Karpas-422 (cell line): ENCODE data around the gene PRKN. TPM values are rescaled to one million over a fixed set of nuclear protein-coding genes. Genes with fewer than 3 reads are reported as not detected.
"Not testable (repeated sequence)": the region's sequence is repeated elsewhere in the genome, so short reads cannot be mapped to it uniquely, and the experiment has no call there.

Experiments
- DNase-seq: peaks from one replicate; pipeline ENCODE4 v3.0.0-alpha.2; 2015
- H2AFZ ChIP-seq: fragments of 200-600 bp; sonication (generic); 2 replicates; pipeline ENCODE4 v1.6.1; 2014; ENCODE audit warnings: antibody characterized with exemption, low read length, mixed read lengths
- H3K27ac ChIP-seq: fragments of 200-600 bp; sonication (generic); 2 replicates; pipeline ENCODE4 v1.5.1; 2014; ENCODE audit warnings: mild to moderate bottlenecking, low read length, moderate library complexity
- H3K27me3 ChIP-seq: fragments of 200-600 bp; sonication (generic); 2 replicates; pipeline ENCODE4 v1.6.1; 2014; ENCODE audit warnings: low read length, mixed read lengths
- H3K36me3 ChIP-seq: fragments of 200-600 bp; sonication (generic); 2 replicates; pipeline ENCODE4 v1.6.1; 2014; ENCODE audit warnings: low read length, mixed read lengths; ENCODE audit not compliant: insufficient read depth
- H3K4me1 ChIP-seq: fragments of 200-600 bp; sonication (generic); 2 replicates; pipeline ENCODE4 v1.6.1; 2014; ENCODE audit warnings: mild to moderate bottlenecking, low read length, mixed read lengths
- H3K4me2 ChIP-seq: fragments of 200-600 bp; sonication (generic); 2 replicates; pipeline ENCODE4 v1.6.1; 2014; ENCODE audit warnings: low read length, low read depth, mild to moderate bottlenecking; ENCODE audit not compliant: poor library complexity, severe bottlenecking
- H3K4me3 ChIP-seq: fragments of 200-600 bp; sonication (generic); 2 replicates; pipeline ENCODE4 v1.5.1; 2014; ENCODE audit warnings: mild to moderate bottlenecking, antibody characterized with exemption, low read length, mixed read lengths
- H3K79me2 ChIP-seq: fragments of 200-600 bp; sonication (generic); 2 replicates; pipeline ENCODE4 v1.6.1; 2014; ENCODE audit warnings: mild to moderate bottlenecking, low read length, mixed read lengths
- H3K9ac ChIP-seq: fragments of 200-600 bp; sonication (generic); 2 replicates; pipeline ENCODE4 v1.6.0; 2014; ENCODE audit warnings: low read length
- H3K9me2 ChIP-seq: fragments of 200-600 bp; sonication (generic), shearing (Covaris generic); replicated peaks from 2 replicates; pipeline ENCODE4 v1.6.0; 2014; ENCODE audit warnings: mild to moderate bottlenecking, low read length, moderate library complexity; ENCODE audit not compliant: insufficient read depth
- H3K9me3 ChIP-seq: fragments of 300-700, 200-600 bp; sonication (generic); 2 replicates; pipeline ENCODE4 v1.6.1; 2014; ENCODE audit warnings: low read length, mixed read lengths
- H4K20me1 ChIP-seq: fragments of 200-600 bp; sonication (generic); 2 replicates; pipeline ENCODE4 v1.6.1; 2014; ENCODE audit warnings: mild to moderate bottlenecking, antibody characterized with exemption, low read length, low read depth; ENCODE audit not compliant: insufficient read depth
- total RNA-seq: library from RNA; depleted of rRNA; stranded (reverse); fragments of >200 nt; shearing (Covaris generic); gene quantifications from 2 replicates; pipeline ENCODE4 v1.2.3, GENCODE V29; 2014; ENCODE audit warnings: low replicate concordance

PRKN gene
- total RNA-seq, 1 experiment from 2014 or later, result not detected

DNA sequence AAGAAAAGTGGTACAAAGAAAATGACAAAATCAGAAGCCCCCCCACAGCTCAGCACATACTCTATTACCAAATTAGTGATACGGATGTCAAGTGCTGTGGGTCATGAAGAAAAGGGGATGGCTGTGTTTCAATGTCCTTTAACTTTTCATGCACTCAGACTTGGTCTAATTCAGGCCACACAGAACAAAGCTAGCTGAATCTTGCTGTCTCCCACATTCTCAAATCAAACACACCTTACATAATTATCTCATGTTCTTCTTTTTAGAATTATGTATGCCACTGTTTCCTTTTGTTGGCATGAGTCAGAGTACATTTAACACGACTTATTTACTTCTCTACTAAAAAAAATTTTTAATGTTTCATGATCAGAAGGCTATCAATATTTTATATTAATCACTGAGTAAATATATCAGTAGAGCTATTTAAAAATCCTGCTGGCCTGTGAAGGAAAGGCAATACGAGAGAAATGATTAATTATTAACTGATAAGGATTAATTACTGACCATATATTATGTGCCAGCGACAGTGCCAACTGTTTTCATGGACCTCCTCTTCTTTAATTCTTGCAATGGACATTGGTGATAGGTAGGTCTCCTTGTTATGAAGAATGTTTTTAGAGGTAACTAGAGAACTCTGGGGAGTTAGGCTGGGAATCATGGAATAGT lies 857.2 kb downstream of the PRKN start:
- no peak overlapping the region for H2AFZ ChIP-seq
- H3K36me3 ChIP-seq, result no peaks in the 10 kb centered on the region
- H3K27me3 ChIP-seq, result no peaks in the 10 kb centered on the region
- no peak overlapping the region for H3K4me2 ChIP-seq
- H4K20me1 ChIP-seq, result no peaks in the 10 kb centered on the region
- H3K4me3 ChIP-seq, result no peak overlapping the region
- no peaks in the 10 kb centered on the region for H3K4me1 ChIP-seq
- no peak overlapping the region for H3K27ac ChIP-seq
- no peaks in the 10 kb centered on the region for H3K79me2 ChIP-seq
- DNase-seq, result no peak
- H3K9ac ChIP-seq, result no peak overlapping the region
- no peaks in the 10 kb centered on the region for H3K9me2 ChIP-seq
- 0 out of 2 replicates have a peak, but pooled peaks cover 3% of the 10 kb centered on the region for H3K9me3 ChIP-seq

DNA sequence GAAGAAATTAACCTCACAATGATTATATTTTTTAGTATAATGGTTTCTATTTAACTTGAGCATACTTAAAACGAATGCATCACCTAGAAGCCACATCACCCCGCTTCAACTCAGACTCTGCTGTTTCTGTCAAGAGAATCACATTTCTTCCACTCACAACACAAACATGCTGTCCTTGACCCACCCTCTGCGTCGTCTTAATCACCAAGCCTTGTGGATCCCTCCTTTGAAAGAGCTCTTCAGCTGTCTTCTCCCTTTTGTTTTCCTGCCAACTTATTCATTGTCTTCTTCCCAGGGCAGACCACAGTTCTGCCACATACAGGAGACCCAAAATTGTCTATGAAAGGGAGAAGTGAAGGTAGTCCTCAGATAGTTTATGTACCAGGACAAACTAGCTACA lies 858.1 kb downstream of the PRKN start:
- no peak overlapping the region for H3K27ac ChIP-seq
- no peak overlapping the region for H3K4me3 ChIP-seq
- no peaks in the 10 kb centered on the region for H3K9me2 ChIP-seq
- H3K27me3 ChIP-seq, result no peaks in the 10 kb centered on the region
- no peak overlapping the region for H3K9ac ChIP-seq
- no peaks in the 10 kb centered on the region for H3K4me1 ChIP-seq
- H3K9me3 ChIP-seq, result 0 out of 2 replicates have a peak, but pooled peaks cover 3% of the 10 kb centered on the region
- H4K20me1 ChIP-seq, result no peaks in the 10 kb centered on the region
- no peak for DNase-seq
- H3K79me2 ChIP-seq, result no peaks in the 10 kb centered on the region
- no peak overlapping the region for H2AFZ ChIP-seq
- H3K36me3 ChIP-seq, result no peaks in the 10 kb centered on the region
- no peak overlapping the region for H3K4me2 ChIP-seq

DNA sequence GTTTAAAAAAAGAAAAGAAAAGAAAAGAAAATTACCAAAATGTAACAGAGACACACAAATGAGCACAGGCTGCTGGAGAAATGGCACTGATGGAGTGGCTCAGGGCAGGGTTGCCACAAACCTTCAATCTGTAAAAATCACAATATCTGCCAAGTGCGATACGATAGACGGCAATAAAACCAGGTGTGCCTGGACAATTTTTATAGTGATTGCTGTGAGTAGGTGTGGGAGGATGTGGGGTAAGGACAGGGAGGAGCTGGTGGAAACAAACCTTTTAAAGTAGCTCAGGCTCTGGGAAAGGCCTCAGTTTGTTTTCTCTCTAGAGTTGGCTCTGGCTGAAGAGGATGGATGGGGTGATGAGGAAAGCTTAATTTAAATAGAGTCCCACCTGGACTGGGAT lies 861.0 kb downstream of the PRKN start:
- H3K4me3 ChIP-seq, result no peak overlapping the region
- H3K27me3 ChIP-seq, result no peaks in the 10 kb centered on the region

DNA sequence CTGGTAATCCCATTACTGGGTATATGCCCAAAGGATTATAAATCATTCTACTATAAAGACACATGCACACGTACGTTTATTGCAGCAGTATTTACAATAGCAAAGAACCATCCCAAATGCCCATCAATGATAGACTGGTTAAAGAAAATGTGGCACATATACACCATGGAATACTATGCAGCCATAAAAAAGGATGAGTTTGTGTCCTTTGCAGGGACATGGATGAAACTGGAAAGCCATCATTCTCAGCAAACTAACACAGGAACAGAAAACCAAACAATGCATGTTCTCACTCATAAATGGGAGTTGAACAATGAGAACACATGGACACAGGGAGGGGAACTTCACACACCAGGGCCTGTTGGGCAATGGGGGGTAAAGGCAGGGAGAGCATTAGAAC lies 866.5 kb downstream of the PRKN start:
- not testable (repeated sequence) for H3K9ac ChIP-seq, H3K4me3 ChIP-seq, H3K9me2 ChIP-seq, H3K9me3 ChIP-seq, H3K27me3 ChIP-seq, H3K27ac ChIP-seq, H4K20me1 ChIP-seq, H3K4me2 ChIP-seq, H3K36me3 ChIP-seq, H3K79me2 ChIP-seq, DNase-seq, H2AFZ ChIP-seq, H3K4me1 ChIP-seq

More for the DNA sequence above, 861.0 kb downstream of the PRKN start:
- Histone ChIP-seq H3K36me3 (no peaks in the 10 kb centered on the region), H3K9me2 (no peaks in the 10 kb centered on the region), H3K9ac (no peak overlapping the region), H2AFZ (no peak overlapping the region), H4K20me1 (no peaks in the 10 kb centered on the region), H3K4me2 (no peak overlapping the region), H3K79me2 (no peaks in the 10 kb centered on the region), H3K9me3 (no peaks in the 10 kb centered on the region), H3K27ac (no peak overlapping the region), H3K4me1 (no peaks in the 10 kb centered on the region)
- DNase-seq, result no peak

DNA sequence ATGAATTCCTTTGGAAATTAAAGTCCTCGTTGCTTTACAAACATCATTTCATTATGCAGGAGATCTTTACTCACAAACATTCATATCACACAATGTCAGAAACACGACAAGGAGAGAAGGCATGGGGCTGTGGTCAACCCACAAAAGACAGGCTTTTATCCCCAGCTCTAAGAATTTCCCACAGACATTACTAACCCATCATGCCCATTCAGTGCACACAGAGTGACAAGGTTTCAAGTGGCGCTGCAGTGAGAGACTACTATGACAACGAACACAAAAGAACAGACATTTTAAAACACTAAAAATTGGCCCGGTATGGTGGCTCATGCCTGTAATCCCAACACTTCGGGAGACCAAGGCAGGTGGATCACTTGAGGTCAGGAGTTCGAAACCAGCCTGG lies 873.9 kb downstream of the PRKN start:
- Histone ChIP-seq H3K36me3 (no peaks in the 10 kb centered on the region), H3K9me2 (no peaks in the 10 kb centered on the region), H3K4me3 (no peak overlapping the region), H3K4me1 (no peaks in the 10 kb centered on the region), H3K27me3 (no peaks in the 10 kb centered on the region), H3K9ac (no peak overlapping the region), H4K20me1 (no peaks in the 10 kb centered on the region), H2AFZ (no peak overlapping the region), H3K79me2 (no peaks in the 10 kb centered on the region), H3K27ac (no peak overlapping the region), H3K4me2 (no peak overlapping the region), H3K9me3 (no peaks in the 10 kb centered on the region)
- DNase-seq, result no peak

DNA sequence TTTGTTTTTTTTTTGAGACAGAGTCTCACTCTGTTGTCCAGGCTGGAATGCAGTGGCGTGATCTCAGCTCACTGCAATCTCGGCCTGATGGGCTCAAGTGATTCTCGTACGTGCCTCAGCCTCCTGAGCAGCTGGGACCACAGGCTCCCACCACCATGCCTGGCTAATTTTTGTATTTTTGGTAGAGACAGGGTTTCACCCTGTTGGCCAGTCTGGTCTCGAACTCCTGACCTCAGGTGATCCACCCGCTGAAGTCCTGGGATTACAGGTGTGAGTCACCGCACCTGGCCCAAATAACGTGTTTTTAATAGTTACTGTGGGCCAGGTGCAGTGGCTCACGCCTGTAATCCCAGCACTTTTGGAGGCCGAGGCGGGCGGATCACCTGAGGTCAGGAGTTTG lies 876.1 kb downstream of the PRKN start:
- H3K4me3 ChIP-seq, H3K27ac ChIP-seq: not testable (repeated sequence)

DNA sequence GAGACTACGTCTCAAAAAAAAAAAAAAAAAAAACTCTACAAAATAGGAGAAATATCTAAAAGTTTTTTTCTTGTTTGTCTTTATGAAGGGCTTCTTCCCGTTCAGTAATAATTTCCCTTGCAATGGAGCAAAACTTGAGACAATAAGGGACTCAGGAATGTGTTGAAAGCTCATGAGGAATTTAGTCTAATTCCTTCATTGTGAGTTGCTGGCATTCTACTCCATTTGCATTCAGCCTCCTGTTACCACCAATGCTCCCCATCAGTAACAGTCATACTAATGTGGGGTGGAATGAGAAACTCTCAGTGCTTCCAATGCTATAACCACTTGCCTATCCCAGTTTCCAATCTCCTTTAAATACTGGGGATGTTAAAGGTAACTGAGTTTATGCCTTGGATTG lies 877.0 kb downstream of the PRKN start:
- H3K9me3 ChIP-seq, result no peaks in the 10 kb centered on the region
- no peak for DNase-seq
- no peaks in the 10 kb centered on the region for H3K4me1 ChIP-seq
- H4K20me1 ChIP-seq, result no peaks in the 10 kb centered on the region
- H3K9me2 ChIP-seq, result no peaks in the 10 kb centered on the region
- H3K4me2 ChIP-seq, result no peak overlapping the region
- H3K36me3 ChIP-seq, result no peaks in the 10 kb centered on the region
- no peak overlapping the region for H2AFZ ChIP-seq
- no peaks in the 10 kb centered on the region for H3K27me3 ChIP-seq
- no peaks in the 10 kb centered on the region for H3K79me2 ChIP-seq
- no peak overlapping the region for H3K27ac ChIP-seq
- no peak overlapping the region for H3K4me3 ChIP-seq
- no peak overlapping the region for H3K9ac ChIP-seq

More for the DNA sequence above, 876.1 kb downstream of the PRKN start:
- not testable (repeated sequence) for H3K4me1 ChIP-seq, H3K9me2 ChIP-seq, H3K27me3 ChIP-seq, H4K20me1 ChIP-seq, H3K79me2 ChIP-seq, H3K4me2 ChIP-seq, H3K9me3 ChIP-seq, H3K9ac ChIP-seq, H3K36me3 ChIP-seq, DNase-seq, H2AFZ ChIP-seq

DNA sequence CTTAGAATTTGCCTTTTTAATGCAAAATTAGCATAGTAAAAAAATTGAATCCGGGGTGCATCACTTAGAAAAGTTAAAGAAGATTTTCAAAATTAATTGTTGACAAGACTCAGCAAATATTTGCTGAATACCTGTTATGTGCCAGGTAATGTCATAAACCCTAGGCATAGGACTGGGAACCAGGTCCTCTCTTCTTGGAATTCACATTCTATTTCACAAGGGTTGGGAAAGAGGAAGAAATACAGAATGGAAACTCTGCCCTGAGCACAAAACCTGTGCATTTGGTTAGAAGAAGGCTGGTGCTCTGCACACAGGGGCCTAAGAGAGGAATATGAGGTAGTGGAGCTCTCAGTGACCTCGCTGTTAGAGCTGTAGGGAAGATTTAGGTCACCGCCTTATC lies 879.9 kb downstream of the PRKN start:
- no peaks in the 10 kb centered on the region for H3K9me3 ChIP-seq
- no peak overlapping the region for H3K4me2 ChIP-seq
- no peak overlapping the region for H3K27ac ChIP-seq
- no peaks in the 10 kb centered on the region for H3K4me1 ChIP-seq
- no peak overlapping the region for H3K4me3 ChIP-seq
- H3K36me3 ChIP-seq, result no peaks in the 10 kb centered on the region
- no peaks in the 10 kb centered on the region for H3K27me3 ChIP-seq
- H4K20me1 ChIP-seq, result no peaks in the 10 kb centered on the region
- H2AFZ ChIP-seq, result no peak overlapping the region
- no peaks in the 10 kb centered on the region for H3K79me2 ChIP-seq
- no peaks in the 10 kb centered on the region for H3K9me2 ChIP-seq
- no peak overlapping the region for H3K9ac ChIP-seq
- DNase-seq, result no peak

DNA sequence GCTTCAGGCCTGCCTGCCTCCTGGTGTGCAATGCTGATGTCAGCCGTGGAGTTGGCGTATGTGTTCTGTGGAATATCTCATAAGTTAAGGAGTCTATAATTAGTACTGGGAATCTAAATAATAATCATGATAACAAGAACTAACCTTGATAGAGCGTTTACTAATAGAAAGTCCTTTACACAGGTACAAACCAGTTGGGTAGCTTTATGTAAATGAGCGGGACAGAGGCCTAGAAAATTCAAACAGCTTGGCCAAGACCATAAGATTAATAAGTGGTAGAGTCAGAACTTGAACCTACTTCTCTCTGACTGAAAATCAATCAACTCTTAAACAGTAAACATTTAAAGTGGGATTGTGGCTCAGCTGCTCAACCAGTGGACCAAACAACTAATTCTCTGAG lies 882.8 kb downstream of the PRKN start:
- H4K20me1 ChIP-seq, result no peaks in the 10 kb centered on the region
- no peaks in the 10 kb centered on the region for H3K9me2 ChIP-seq
- H3K27me3 ChIP-seq, result no peaks in the 10 kb centered on the region
- H3K9ac ChIP-seq, result no peak overlapping the region
- H3K36me3 ChIP-seq, result no peaks in the 10 kb centered on the region
- no peak overlapping the region for H3K4me2 ChIP-seq
- no peak overlapping the region for H3K4me3 ChIP-seq
- no peaks in the 10 kb centered on the region for H3K4me1 ChIP-seq
- no peaks in the 10 kb centered on the region for H3K79me2 ChIP-seq
- no peak for DNase-seq
- H2AFZ ChIP-seq, result no peak overlapping the region
- no peak overlapping the region for H3K27ac ChIP-seq
- no peaks in the 10 kb centered on the region for H3K9me3 ChIP-seq
